CD4-positive, alpha-beta T cell (primary cell): ENCODE results near the gene USP32. TPM values are rescaled to one million over a fixed set of nuclear protein-coding genes. Genes with fewer than 3 reads are reported as not detected.

Experiments used
- ATAC-seq: fragments of 200-7000 bp; cut with Tn5 transposase; one replicate; pipeline ENCODE4 v1.10.0; 2022; ENCODE audit warnings: mild to moderate bottlenecking; ENCODE audit not compliant: poor library complexity
- CTCF ChIA-PET: fragments of 350-600 bp; sonication (Branson Sonifier 250); formaldehyde crosslinking; loops from one replicate; lab custom pipeline; 2021; ENCODE audit warnings: antibody characterized with exemption, inconsistent platforms; lab: Charles Lee
- POLR2A ChIA-PET: fragments of 350-600 bp; sonication (Branson Sonifier 250); formaldehyde crosslinking; loops from one replicate; lab custom pipeline; 2021; ENCODE audit warnings: antibody characterized with exemption, inconsistent platforms; lab: Charles Lee
- DNase-seq, 14 experiments: peaks; one replicate each; pipeline ENCODE4 v3.0.0-alpha.2; 2013 to 2020; ENCODE audit warnings: mixed read lengths in 2 of 14
- H3K27ac ChIP-seq, 2 donors: one replicate each; pipeline versions ENCODE4 v1.5.1 to v1.7.0; 2013; ENCODE audit warnings: low read length in 2 of 2, low read depth in 1 of 2, mild to moderate bottlenecking in 1 of 2
- H3K27me3 ChIP-seq, 2 experiments: 1 replicate in 1 of 2; 2 replicates in 1 of 2; pipeline versions ENCODE4 v1.6.1 to v1.7.0; 2013; ENCODE audit warnings: low read length in 2 of 2, control low read depth in 1 of 2, mild to moderate bottlenecking in 1 of 2, moderate library complexity in 1 of 2; ENCODE audit not compliant: insufficient read depth in 2 of 2, control insufficient read depth in 1 of 2
- H3K36me3 ChIP-seq: one replicate; pipeline ENCODE4 v1.6.1; 2013; ENCODE audit warnings: low read length, control low read depth; ENCODE audit not compliant: insufficient read depth
- H3K4me1 ChIP-seq: one replicate; pipeline ENCODE4 v1.6.1; 2013; ENCODE audit warnings: low read length, control low read depth; ENCODE audit not compliant: insufficient read depth
- H3K4me3 ChIP-seq: one replicate; pipeline ENCODE4 v1.5.1; 2013; ENCODE audit warnings: mild to moderate bottlenecking, low read length, moderate library complexity
- H3K9me3 ChIP-seq, 2 experiments: 1 replicate in 1 of 2; 2 replicates in 1 of 2; pipeline versions ENCODE4 v1.6.1 to v1.7.0; 2013; ENCODE audit warnings: low read length in 2 of 2, mild to moderate bottlenecking in 2 of 2, control low read depth in 1 of 2, moderate library complexity in 1 of 2; ENCODE audit not compliant: control insufficient read depth in 1 of 2, insufficient read depth in 1 of 2
- H3K27ac Mint-ChIP-seq: one replicate; pipeline ENCODE4 v1.8.0; 2020; ENCODE audit warnings: mixed read lengths
- H3K27me3 Mint-ChIP-seq: one replicate; pipeline ENCODE4 v1.8.0; 2021; ENCODE audit warnings: mixed read lengths
- H3K36me3 Mint-ChIP-seq: one replicate; pipeline ENCODE4 v1.8.0; 2021; ENCODE audit warnings: low read depth, mixed read lengths
- H3K4me1 Mint-ChIP-seq: one replicate; pipeline ENCODE4 v1.8.0; 2021; ENCODE audit warnings: low read depth, mixed read lengths
- H3K4me3 Mint-ChIP-seq: one replicate; pipeline ENCODE4 v1.8.0; 2020; ENCODE audit warnings: mild to moderate bottlenecking, mixed read lengths
- H3K9me3 Mint-ChIP-seq: one replicate; pipeline ENCODE4 v1.8.0; 2020; ENCODE audit warnings: mixed read lengths
- CTCF ChIP-seq: fragments of 200-600 bp; IDR thresholded peaks from one replicate; pipeline ENCODE4 v1.8.0; 2022; ENCODE audit warnings: antibody characterized with exemption, mild to moderate bottlenecking
- intact Hi-C, 2 experiments: fragments of 100-400 bp; cut with DNase I in 1 of 2; cut with micrococcal nuclease in 1 of 2; formaldehyde crosslinking; loops; one replicate each; pipeline versions ENCODE4 v1.15.1 to v1.9.0; 2023 to 2025; cut with DNase I, micrococcal nuclease
- total RNA-seq, 174 experiments: library from RNA in 2 of 174; stranded (reverse) in 2 of 174; gene quantifications; one replicate each; pipeline ENCODE4 v1.2.3 and lab custom pipeline; 2021 to 2026

Gene USP32
- total RNA-seq, 2 experiments from 2014 or later, result 23.9 to 24.7 TPM

DNA sequence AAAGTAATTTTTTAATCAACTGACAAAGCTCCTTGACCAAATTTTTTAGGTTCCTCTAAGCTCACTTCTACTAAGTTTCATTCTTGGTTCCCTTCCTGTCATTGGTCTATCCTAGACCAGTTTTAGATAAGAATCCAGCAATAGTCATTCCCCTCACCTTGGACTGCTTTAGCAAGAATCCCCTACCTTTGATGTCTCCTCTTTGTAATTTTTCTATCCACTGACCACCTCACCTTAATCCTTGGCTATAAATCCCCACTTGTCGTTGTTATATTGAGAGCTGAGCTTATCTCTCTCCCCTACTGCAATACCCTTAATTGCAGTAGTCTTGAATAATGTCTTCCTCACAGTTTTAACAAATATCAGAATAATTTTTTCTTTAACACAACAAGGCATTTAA is 107.2 kb downstream of the USP32 start:
- Mint-ChIP-seq H3K27ac (no peak overlapping the region), H3K4me3 (no peak overlapping the region), H3K4me1 (no peaks in the 10 kb centered on the region), H3K36me3 (peaks cover 50% of the 10 kb centered on the region), H3K9me3 (no peaks in the 10 kb centered on the region), H3K27me3 (no peaks in the 10 kb centered on the region)
- H3K27me3 ChIP-seq, result no peaks in the 10 kb centered on the region
- no peak for TF ChIP-seq CTCF
- intact Hi-C loops, result no loop called here
- H3K36me3 ChIP-seq, result peaks cover 9% of the 10 kb centered on the region
- CTCF ChIA-PET, result no interaction called here
- POLR2A ChIA-PET, result no interaction called here
- H3K4me3 ChIP-seq, result no peak overlapping the region
- H3K4me1 ChIP-seq, result no peaks in the 10 kb centered on the region
- no peaks in the 10 kb centered on the region for H3K9me3 ChIP-seq
- no peak overlapping the region for H3K27ac ChIP-seq
- ATAC-seq (no peak), DNase-seq (no peak)

GRCh38 chr17:60283816-60284215 is 108.1 kb downstream of the USP32 start:
- no peak for DNase-seq
- CTCF ChIA-PET, result no interaction called here
- no peaks in the 10 kb centered on the region for H3K9me3 Mint-ChIP-seq
- H3K27me3 Mint-ChIP-seq, result no peaks in the 10 kb centered on the region
- H3K36me3 Mint-ChIP-seq, result peaks cover 44% of the 10 kb centered on the region
- intact Hi-C loops, result no loop called here
- Histone ChIP-seq H3K4me1 (no peaks in the 10 kb centered on the region), H3K9me3 (no peaks in the 10 kb centered on the region), H3K27ac (no peak overlapping the region), H3K27me3 (no peaks in the 10 kb centered on the region), H3K4me3 (no peak overlapping the region), H3K36me3 (peaks cover 6% of the 10 kb centered on the region)
- H3K4me3 Mint-ChIP-seq, result no peak overlapping the region
- no peak for ATAC-seq
- H3K27ac Mint-ChIP-seq, result no peak overlapping the region
- POLR2A ChIA-PET, result no interaction called here
- no peak for TF ChIP-seq CTCF
- no peaks in the 10 kb centered on the region for H3K4me1 Mint-ChIP-seq

- no peak for DNase-seq
- H3K27ac ChIP-seq, result no peak overlapping the region
- intact Hi-C loops, result no loop called here
- no peak for ATAC-seq
- no peaks in the 10 kb centered on the region for H3K4me1 ChIP-seq
- no peak for TF ChIP-seq CTCF
- H3K4me3 ChIP-seq, result no peak overlapping the region
- H3K36me3 Mint-ChIP-seq, result peaks cover 26% of the 10 kb centered on the region
- no peaks in the 10 kb centered on the region for H3K27me3 Mint-ChIP-seq
- no peaks in the 10 kb centered on the region for H3K27me3 ChIP-seq
- ChIA-PET POLR2A (no interaction called here), CTCF (no interaction called here)
- no peaks in the 10 kb centered on the region for H3K36me3 ChIP-seq
- H3K9me3 Mint-ChIP-seq, result no peaks in the 10 kb centered on the region
- no peaks in the 10 kb centered on the region for H3K9me3 ChIP-seq
- no peak overlapping the region for H3K27ac Mint-ChIP-seq
- peaks cover 4% of the 10 kb centered on the region for H3K4me1 Mint-ChIP-seq
- H3K4me3 Mint-ChIP-seq, result no peak overlapping the region
These were observed 111.3 kb downstream of the USP32 start for GRCh38 chr17:60280673-60281072.
